ENCODE results near the gene STYX.

Gene STYX

DNA sequence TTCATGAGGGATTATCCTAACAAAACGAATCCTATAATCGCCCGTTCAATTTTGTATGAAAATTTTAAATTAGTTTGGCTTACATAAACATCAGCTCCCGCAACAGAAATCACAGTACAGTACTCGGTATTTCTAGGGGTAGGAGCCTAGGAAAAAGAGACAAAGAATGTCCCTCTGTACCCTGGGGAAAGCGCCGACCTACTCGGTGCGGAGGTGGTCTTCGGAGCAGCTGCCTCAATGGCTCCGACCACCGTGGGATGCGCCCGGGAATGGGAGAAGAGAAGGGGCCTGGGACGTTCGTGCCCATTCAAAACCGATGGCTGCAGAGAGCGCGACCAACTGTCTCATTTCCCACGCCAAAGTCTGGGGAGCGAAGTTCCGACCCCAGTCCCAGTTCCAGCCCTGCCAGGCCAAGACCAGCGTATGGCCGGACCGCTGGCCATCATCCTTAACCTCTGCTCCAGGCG lies 60.8 kb downstream of the STYX start:
- DNase-seq: no peak

DNA sequence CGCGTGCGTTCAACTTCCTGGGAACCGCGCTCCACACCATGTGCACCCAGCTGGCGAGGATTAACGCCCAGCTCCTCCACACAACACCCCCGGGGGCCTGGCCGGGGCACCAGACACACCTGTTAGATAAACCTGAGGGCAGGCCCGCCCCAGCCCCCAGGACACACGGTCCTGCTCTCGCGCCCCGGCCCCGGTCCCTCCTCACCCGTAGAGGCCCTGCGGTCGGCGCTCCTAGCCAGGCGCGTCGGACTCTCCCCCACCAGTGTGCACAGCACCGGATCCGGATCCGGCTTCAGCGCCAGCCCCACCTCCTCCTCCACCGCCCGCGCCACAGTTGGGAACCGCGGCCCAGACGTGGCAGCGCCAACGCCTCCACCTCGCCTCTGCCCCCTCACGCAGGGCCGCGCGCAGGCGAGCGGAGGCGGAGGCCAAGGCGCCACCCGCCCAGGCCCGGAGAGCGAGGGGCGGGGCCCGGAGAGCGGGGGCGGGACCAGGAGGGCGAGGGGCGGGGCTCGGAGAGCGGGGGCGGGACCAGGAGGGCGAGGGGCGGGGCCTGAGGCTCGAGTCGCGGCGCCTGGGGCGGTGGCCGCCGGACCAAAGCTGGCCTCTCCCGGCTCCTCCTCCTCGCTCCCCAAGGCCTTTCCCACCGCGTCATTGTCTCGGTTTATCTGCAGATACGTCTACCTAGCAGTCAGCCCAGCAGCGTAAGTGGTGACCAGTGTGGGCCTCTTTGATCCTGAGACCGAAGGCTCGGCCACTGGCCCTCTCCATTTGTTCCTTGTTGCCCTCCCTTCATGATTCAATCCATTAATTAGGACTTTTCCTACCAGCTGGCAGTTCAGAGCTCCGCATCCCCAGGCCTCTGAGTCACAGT lies 61.5 kb downstream of the STYX start, which contains the start of gene GNPNAT1:
GNPNAT1 (minus strand) TSS at position 385 of the 874 bp plus-strand sequence. CDS start 6,957 bp downstream, outside the sequence.
- DNase-seq: peak; percentile 91

DNA sequence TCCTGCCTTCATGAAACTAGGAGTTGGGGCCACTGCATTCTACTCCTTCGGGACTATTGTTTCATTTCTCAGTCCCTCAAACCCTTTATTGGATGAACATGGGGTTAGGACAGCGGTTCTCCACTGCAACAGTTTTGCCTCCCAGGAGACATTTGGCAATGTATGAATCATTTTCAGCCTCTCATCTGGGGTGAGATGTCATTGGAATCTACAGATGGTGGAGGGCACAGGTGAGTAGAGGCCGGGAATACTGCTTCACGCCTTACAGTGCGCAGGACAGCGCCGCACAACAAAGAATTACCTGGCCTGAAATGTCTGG lies 62.1 kb downstream of the STYX start:
- DNase-seq: no peak

DNA sequence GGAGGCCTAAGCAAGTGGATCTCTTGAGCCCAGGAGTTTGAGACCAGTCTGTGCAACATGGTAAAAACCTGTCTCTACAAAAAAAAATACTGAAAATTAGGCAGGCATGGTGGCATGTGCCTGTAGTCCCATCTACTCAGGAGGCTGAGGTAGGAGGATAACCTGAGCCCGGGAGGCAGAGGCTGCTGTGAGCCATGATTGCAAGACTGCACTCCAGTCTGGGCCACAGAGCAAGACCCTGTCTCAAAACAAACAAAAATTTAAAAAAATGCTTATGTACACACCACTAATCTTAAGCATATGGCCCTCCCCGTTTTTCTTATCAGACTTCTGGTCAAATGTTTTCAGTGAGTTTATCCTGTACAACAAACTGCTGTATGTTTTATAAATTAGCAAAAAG lies 63.1 kb downstream of the STYX start:
- no peak for DNase-seq

DNA sequence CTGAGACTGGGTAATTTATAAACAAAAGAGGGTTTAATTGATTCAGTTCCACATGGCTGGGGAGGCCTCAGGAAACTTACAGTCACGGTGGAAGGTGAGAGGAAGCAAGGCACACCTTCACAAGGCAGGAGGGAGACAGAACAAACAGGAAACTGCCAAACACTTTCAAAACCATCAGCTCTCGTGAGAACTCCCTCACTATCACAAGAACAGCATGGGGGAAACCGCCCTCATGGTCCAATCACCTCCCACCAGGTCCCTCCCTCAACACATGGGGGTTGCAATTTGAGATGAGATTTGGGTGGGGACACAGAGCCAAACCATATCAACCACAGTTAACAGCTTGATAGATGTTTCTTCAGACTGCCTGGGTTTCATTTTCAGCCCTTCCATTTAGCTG lies 67.7 kb downstream of the STYX start:
- no peak for DNase-seq

DNA sequence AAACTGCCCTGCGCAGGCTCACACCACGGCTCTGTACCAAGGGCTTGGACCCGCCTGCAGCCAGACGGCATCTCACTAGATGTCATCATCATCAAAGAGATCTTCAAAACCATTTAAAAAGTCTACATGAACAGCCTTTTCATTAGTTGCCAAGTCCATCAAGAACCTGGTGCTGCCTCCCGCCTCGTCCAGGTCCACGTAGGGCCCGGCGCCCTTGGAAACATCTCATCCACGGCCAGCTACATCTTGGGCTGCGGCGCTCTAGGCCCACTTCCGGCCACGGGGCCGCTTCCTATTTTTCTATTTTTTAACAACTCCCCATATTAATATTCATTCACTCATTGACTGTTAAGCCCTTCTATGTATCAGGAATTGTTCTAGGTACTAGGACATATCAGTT lies 68.9 kb downstream of the STYX start:
- DNase-seq: no peak

DNA sequence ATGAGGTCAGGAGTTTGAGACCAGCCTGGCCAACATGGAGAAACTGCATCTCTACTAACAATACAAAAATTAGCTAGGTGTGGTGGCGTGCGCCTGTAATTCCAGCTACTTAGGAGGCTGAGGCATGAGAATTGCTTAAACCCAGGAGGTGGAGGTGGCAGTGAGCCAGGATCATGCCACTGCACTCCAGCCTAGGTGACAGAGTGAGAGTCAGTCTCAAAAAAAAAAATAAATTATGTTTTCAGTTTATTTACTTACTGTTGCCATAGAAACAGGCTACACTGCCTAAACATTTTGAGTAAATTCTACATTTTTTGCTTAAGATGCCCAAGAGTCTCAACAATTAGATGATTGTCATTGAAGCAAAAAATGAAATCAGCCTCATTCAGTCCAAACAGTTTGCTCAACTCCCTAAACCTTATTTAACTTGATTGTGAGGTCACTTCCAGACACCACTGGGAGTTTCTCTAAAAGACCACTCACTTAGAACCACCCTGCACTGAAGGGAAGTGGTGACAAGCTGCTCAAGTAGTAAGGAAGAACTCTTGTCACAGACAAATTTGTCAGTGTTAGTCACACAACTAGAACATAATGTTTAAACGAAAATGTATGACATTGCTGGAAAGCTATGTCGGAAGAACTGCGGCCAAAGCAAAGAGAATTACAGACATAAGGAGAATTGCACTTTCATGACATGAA lies 71.2 kb downstream of the STYX start:
- no peak for DNase-seq

DNA sequence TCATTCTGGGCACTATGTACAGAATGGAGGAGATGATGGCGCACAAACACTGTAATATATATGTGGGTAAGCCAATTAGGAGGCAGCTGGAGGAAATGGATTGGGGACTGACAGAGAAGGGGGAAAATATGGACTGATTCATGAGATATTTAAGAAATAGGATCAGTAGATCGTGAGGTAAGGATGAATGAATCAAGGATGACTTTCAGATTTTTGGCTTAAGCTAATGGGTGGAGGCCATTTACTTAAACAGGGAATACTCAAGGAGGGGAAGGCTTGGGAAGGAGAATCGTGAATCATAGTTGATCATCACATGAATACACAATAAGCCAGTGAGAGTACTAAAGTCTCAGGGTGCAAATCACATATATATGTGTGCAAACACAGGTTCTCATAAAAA lies 72.6 kb downstream of the STYX start:
- no peak for DNase-seq

DNA sequence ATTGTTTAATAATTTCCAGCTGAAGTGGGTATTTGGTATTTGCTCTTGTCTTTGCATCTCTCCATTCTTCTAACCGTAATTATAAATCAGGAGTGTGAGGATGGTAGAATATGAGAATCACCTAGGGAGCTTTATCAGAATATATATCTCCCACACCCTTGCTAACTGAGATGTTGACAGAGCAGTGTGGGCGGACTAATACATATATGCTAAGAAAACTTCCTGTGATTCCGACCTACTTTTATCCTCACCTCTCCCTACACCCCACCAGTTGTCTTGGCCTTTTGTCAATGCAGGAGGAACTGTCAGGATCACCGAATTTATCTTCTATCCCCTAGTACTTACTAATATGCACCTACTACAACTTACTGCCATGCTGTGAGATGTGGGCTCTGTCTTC lies 76.1 kb downstream of the STYX start:
- no peak for DNase-seq

DNA sequence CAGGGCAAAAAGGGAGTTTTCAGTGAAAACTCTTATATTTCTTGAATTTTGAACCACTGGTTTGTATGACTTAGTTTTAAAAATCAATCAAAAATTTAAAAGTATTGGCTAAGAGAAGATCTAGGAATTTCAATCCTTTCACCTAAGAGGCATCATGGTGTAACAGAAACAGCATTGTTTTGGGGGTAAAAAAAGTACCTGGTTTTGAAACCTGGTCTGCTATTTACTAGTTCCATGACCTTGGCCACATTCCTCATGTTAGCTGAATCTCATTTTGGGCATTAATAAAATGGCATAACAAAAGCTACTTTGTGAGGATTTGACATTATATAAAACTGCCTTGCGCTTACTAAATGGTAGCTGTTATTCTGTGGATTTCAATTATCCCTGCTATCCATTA lies 78.1 kb downstream of the STYX start:
- no peak for DNase-seq

DNA sequence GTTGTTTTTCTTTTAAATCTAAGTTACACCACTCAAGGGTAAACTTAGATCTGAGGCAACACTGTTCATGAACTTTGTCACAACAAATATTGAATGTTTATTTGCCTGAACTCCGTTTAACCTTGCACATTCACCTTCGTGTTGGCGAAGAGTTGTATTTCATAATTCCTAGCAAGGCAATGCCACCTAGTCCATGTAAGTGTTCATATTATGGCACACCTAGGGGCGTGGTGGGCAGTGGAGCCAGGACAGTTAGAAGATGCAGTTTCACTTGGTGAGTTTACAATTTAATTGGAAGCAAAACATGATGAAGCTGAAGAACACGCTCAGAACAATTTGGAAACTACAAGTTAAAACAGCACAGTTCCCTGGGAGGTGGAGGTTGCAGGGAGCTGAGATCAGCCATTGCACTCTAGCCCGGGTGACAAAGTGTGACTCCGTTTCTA lies 91.9 kb downstream of the STYX start:
- DNase-seq: no peak

DNA sequence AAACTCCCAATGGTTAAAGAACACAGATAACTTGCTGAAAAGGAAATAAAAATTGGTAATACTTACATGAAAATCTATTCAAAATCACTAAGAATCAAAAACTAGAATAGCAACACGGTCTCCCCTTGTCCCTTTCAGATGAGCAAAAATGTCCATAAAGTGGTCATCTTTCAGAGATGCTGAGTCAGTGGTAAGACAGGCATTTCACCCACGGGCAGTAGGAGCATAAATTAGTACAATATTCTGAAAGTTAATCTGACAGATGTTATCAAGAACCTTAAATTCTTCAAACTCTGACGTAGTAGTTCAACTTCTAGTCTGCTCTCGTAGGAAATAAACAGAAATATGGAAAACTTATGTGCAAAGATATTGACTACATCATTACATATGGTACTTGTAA lies 94.5 kb downstream of the STYX start:
- no peak for DNase-seq
